Heart left ventricle (tissue), 16 donors: ENCODE data around the gene GNPDA1. TPM values are rescaled to one million over a fixed set of nuclear protein-coding genes. Genes with fewer than 3 reads are reported as not detected.
"Not testable (repeated sequence)": the region's sequence is repeated elsewhere in the genome, so short reads cannot be mapped to it uniquely, and the experiment has no call there.

Experiments
- ATAC-seq, 4 donors: fragments of 200-7000 bp; cut with Tn5 transposase; one replicate each; pipeline ENCODE4 v1.9.1; 2020 to 2022; ENCODE audit warnings: moderate library complexity in 4 of 4, mild to moderate bottlenecking in 3 of 4, moderate number of reproducible peaks in 1 of 4
- DNase-seq, 5 donors: peaks; one replicate each; pipeline ENCODE4 v3.0.0-alpha.2; 2020
- H3K27ac ChIP-seq, 12 donors: fragments of 200-600 bp; sonication (generic) in 4 of 12; one replicate each; pipeline versions ENCODE4 v1.5.0 to v1.8.0; 2016 to 2022; ENCODE audit warnings: mild to moderate bottlenecking in 2 of 12
- H3K27me3 ChIP-seq, 9 donors: fragments of 200-600 bp; sonication (generic) in 2 of 9; one replicate each; pipeline versions ENCODE4 v1.5.1 to v1.8.0; 2016 to 2022; ENCODE audit warnings: mild to moderate bottlenecking in 3 of 9
- H3K36me3 ChIP-seq, 9 donors: fragments of 200-600 bp; sonication (generic) in 2 of 9; one replicate each; pipeline versions ENCODE4 v1.5.0 to v1.8.0; 2018 to 2022; ENCODE audit warnings: mild to moderate bottlenecking in 2 of 9
- H3K4me1 ChIP-seq, 12 donors: fragments of 200-600 bp; sonication (generic) in 4 of 12; one replicate each; pipeline versions ENCODE4 v1.5.0 to v1.8.0; 2016 to 2022; ENCODE audit warnings: mild to moderate bottlenecking in 3 of 12
- H3K4me3 ChIP-seq, 12 donors: fragments of 200-600 bp; sonication (generic) in 4 of 12; one replicate each; pipeline versions ENCODE4 v1.5.0 to v1.8.0; 2017 to 2022; ENCODE audit warnings: mild to moderate bottlenecking in 9 of 12, moderate library complexity in 4 of 12
- H3K9me3 ChIP-seq, 12 donors: fragments of 200-600 bp; sonication (generic) in 4 of 12; one replicate each; pipeline versions ENCODE4 v1.5.0 to v1.8.0; 2016 to 2022; ENCODE audit warnings: mild to moderate bottlenecking in 1 of 12
- POLR2A ChIP-seq, 2 donors: fragments of 450-650 bp; IDR thresholded peaks; one replicate each; pipeline ENCODE4 v1.6.1; 2017; ENCODE audit warnings: antibody characterized with exemption in 2 of 2, mild to moderate bottlenecking in 2 of 2, moderate library complexity in 2 of 2
- WGBS, 4 donors: extraction: QIAGEN DNeasy Blood & Tissue Kit in 2 of 4; methylation state at CpG; one replicate each; pipeline versions ENCODE4 v1.1.5 to v1.1.7; 2013 to 2018; 5-methylcytosine and 5-hydroxymethylcytosine counted together
- intact Hi-C, 10 donors: fragments of 100-400 bp; cut with DNase I; formaldehyde crosslinking; loops; one replicate each; pipeline versions ENCODE4 v1.11.1 to v1.14.2; 2022
- polyA plus RNA-seq, 2 donors: library from polyadenylated mRNA; stranded (reverse); fragments of 200-250 nt; gene quantifications; one replicate each; pipeline ENCODE4 v1.2.3, GENCODE V29; 2013
- total RNA-seq, 9 donors: library from RNA; depleted of rRNA in 2 of 9; stranded (reverse); fragments of >200 nt in 2 of 9; fragmentation: NEBNext Ultra II Directional in 3 of 9; extraction: Animal tissue kit (Norgen Biotek cat#: 25700) in 3 of 9; gene quantifications; one replicate each; pipeline versions ENCODE4 v1.1.0 to v1.2.4, GENCODE V29; 2016 to 2023
- TF ChIP-seq, protein P1 (sequence below), 12 donors: fragments of 200-600 bp; sonication (generic) in 4 of 12; IDR thresholded peaks; one replicate each; pipeline versions ENCODE4 v1.5.0 to v1.8.0; 2018 to 2022; ENCODE audit warnings: antibody characterized with exemption in 12 of 12, mild to moderate bottlenecking in 5 of 12
- donor health status: ischemic (EF 13 %, LVEDD 7.1; RV severe dilation, severe dysfunction).
- donor health status: healthy with polysubstance abuse.
- donor health status: DM: no; HTN: yes; CAD: no.
- donor health status: DM: no; HTN: no; CAD: no.
- donor health status: ischemic (EF 25% LVEDD 6.9; RV normal size, moderate dysfunction).
- donor health status: ischemic (EF 25% LVEDD 5.7; RV mildly dilated, moderate dysfunction).
- donor health status: healthy.
- donor health status: DM: yes; HTN: yes; CAD: no.
- donor health status: ischemic (EF 35%, LVEDD 5.7; RV mildly dilated, moderate dysfunction).
- donor health status: nonischemic (EF 11% LVEDD 7.7; RV severe dilation, severe dysfunction).
- donor health status: DM: yes; HTN: yes; CAD: no.
- donor health status: PGD.
- donor health status: ischemic (EF 29% LVEDD 5.4; RV normal size, mild dysfunction).
- donor health status: nonischemic (EF 23%, LVEDD 6.1; RV moderate dilation, normal function).

GNPDA1 gene
- total and polyA plus RNA-seq, 11 donors: 13.6 to 43.0 (median 23.8) TPM

GRCh38 chr5:142056816-142057696, 44.2 kb upstream of the GNPDA1 start:
- Histone ChIP-seq H3K27me3 (no peaks in the 10 kb centered on the region), H3K27ac (no peak overlapping the region), H3K9me3 (no peaks in the 10 kb centered on the region), H3K4me3 (no peak overlapping the region), H3K4me1 (peaks cover 0 to 41% (median 13%) of the 10 kb centered on the region in 12 donors), H3K36me3 (no peaks in the 10 kb centered on the region)
- 76 to 85% (median 82%) methylated on average over 5 of the region's 5 CpGs for WGBS, 4 donors
- TF ChIP-seq POLR2A (IDR thresholded peaks at IDR 0.05): no peak
- TF ChIP-seq, protein P1, sequence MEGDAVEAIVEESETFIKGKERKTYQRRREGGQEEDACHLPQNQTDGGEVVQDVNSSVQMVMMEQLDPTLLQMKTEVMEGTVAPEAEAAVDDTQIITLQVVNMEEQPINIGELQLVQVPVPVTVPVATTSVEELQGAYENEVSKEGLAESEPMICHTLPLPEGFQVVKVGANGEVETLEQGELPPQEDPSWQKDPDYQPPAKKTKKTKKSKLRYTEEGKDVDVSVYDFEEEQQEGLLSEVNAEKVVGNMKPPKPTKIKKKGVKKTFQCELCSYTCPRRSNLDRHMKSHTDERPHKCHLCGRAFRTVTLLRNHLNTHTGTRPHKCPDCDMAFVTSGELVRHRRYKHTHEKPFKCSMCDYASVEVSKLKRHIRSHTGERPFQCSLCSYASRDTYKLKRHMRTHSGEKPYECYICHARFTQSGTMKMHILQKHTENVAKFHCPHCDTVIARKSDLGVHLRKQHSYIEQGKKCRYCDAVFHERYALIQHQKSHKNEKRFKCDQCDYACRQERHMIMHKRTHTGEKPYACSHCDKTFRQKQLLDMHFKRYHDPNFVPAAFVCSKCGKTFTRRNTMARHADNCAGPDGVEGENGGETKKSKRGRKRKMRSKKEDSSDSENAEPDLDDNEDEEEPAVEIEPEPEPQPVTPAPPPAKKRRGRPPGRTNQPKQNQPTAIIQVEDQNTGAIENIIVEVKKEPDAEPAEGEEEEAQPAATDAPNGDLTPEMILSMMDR (IDR thresholded peaks at IDR 0.05): no peak
- intact Hi-C loops: loop anchor here in 1 of 10 donors (10.0 kb wide), 1 partner anchor 68 kb away; no protein-coding TSS in a partner anchor
- no peak for DNase-seq
- ATAC-seq: no peak

DNA sequence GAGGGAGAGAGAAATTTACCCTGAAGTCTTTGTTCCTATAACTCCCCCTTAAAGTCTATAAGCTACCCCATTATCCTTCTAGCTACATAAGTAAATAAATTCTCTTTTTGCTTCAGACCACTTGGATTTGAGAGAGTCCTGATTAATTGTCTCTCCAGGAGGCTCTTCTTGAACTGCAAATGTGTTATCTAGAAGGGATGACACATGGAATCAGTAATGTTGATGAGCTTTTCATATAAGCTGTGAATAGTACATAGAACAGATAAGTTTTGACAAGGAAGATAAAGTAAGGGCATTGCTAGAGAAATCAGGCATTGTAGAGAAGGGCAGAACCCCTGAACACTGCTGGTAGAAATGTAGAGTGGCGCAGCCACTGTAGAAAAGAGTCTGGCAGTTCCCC, 42.5 kb upstream of the GNPDA1 start:
- peaks cover 0 to 4% (median 0%) of the 10 kb centered on the region in 12 donors for H3K9me3 ChIP-seq
- TF ChIP-seq POLR2A (IDR thresholded peaks at IDR 0.05): no peak
- TF ChIP-seq, protein P1 (IDR thresholded peaks at IDR 0.05): no peak
- H3K27ac ChIP-seq: no peak overlapping the region
- 98 to 100% (median 100%) methylated on average over 1 of the region's 1 CpG for whole genome bisulfite sequencing, 4 donors
- DNase-seq: no peak
- ATAC-seq: no peak
- H3K4me3 ChIP-seq: no peak overlapping the region
- intact Hi-C loops: loop anchor here in 1 of 10 donors (10.0 kb wide), 1 partner anchor 70 kb away; no protein-coding TSS in a partner anchor
- H3K4me1 ChIP-seq: peaks cover 0 to 41% (median 13%) of the 10 kb centered on the region in 12 donors
- no peaks in the 10 kb centered on the region for H3K36me3 ChIP-seq
- H3K27me3 ChIP-seq: no peaks in the 10 kb centered on the region

GRCh38 chr5:142053426-142054151, 40.8 kb upstream of the GNPDA1 start:
- Histone ChIP-seq H3K27ac (peak overlapping the region in 5 of 12 donors; percentile 20 to 79 (median 39)), H3K9me3 (peaks cover 0 to 4% (median 0%) of the 10 kb centered on the region in 12 donors), H3K4me1 (peaks cover 0 to 32% (median 10%) of the 10 kb centered on the region in 12 donors), H3K4me3 (no peak overlapping the region), H3K36me3 (no peaks in the 10 kb centered on the region), H3K27me3 (no peaks in the 10 kb centered on the region)
- WGBS, 4 donors: 10 to 28% (median 22%) methylated on average over 4 of the region's 4 CpGs
- TF ChIP-seq, protein P1 (IDR thresholded peaks at IDR 0.05): no peak
- no peak for TF ChIP-seq POLR2A (IDR thresholded peaks at IDR 0.05)
- peak in 3 of 5 donors; percentile 22 to 33 (median 30) for DNase-seq
- ATAC-seq: peak; percentile 48 to 91 (median 84)
- intact Hi-C loops: loop anchor here in 2 of 10 donors (5.0 to 10.0 kb wide), 2 partner anchors 54 to 71 kb away; partner anchors contain the start of gene NDFIP1 (in 1 of the 2)

DNA sequence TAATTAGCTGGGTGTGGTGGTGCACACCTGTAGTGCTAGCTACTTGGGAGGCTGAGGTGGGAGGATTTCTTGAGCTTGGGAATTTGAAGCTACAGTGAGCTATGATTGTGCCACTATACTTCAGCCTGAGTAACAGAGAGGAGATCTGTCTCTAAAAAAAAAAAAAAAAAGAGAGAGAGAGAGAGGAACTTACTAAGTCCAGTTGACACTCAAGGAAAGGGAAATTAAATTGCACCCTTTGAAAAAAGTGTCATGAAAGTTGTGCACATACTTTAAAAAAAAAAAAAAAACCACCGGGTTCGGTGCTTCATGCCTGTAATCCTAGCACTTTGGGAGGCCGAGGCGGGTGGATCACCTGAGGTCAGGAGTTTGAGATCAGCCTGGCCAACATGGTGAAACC, 39.2 kb upstream of the GNPDA1 start:
- 87 to 96% (median 92%) methylated on average over 4 of the region's 4 CpGs for WGBS, 4 donors
- H3K27ac ChIP-seq: peak overlapping the region in 1 of 12 donors; percentile 79
- H3K36me3 ChIP-seq, H3K4me3 ChIP-seq, ATAC-seq, H3K9me3 ChIP-seq, H3K27me3 ChIP-seq, DNase-seq: not testable (repeated sequence)
- peaks cover 0 to 31% (median 10%) of the 10 kb centered on the region in 12 donors for H3K4me1 ChIP-seq
- intact Hi-C loops: loop anchor here in 2 of 10 donors (5.0 to 10.0 kb wide), 2 partner anchors 55 to 73 kb away; partner anchors contain the start of gene NDFIP1 (in 1 of the 2)
